Left ventricle myocardium inferior (tissue), 1 donor: ENCODE results near the gene TRAF3IP1. TPM values are rescaled to one million over a fixed set of nuclear protein-coding genes. Genes with fewer than 3 reads are reported as not detected.

Source experiments
- DNase-seq: peaks from one replicate; pipeline ENCODE4 v3.0.0-alpha.2; 2020
- H3K27ac ChIP-seq: fragments of 200-600 bp; replicated peaks from 2 replicates; pipeline ENCODE4 v1.8.0; 2021
- H3K27me3 ChIP-seq: fragments of 200-600 bp; 2 replicates; pipeline ENCODE4 v1.8.0; 2021; ENCODE audit warnings: low read depth
- H3K36me3 ChIP-seq: fragments of 200-600 bp; 2 replicates; pipeline ENCODE4 v1.8.0; 2021
- H3K4me1 ChIP-seq: fragments of 200-600 bp; 2 replicates; pipeline ENCODE4 v1.8.0; 2021
- H3K4me3 ChIP-seq: fragments of 200-600 bp; 2 replicates; pipeline ENCODE4 v1.8.0; 2021; ENCODE audit warnings: mild to moderate bottlenecking, moderate library complexity
- H3K9me3 ChIP-seq: fragments of 200-600 bp; replicated peaks from 2 replicates; pipeline ENCODE4 v1.8.0; 2021
- CTCF ChIP-seq: fragments of 200-600 bp; IDR thresholded peaks from 2 replicates; pipeline ENCODE4 v1.8.0; 2021; ENCODE audit warnings: antibody characterized with exemption, mild to moderate bottlenecking, borderline replicate concordance
- intact Hi-C: fragments of 100-400 bp; cut with micrococcal nuclease; formaldehyde crosslinking; loops from one replicate; pipeline ENCODE4 v1.11.0; 2022
- total RNA-seq: library from RNA; stranded (reverse); fragmentation: NEBNext Ultra II Directional; extraction: Animal tissue kit (Norgen Biotek cat#: 25700); gene quantifications from one replicate; pipeline ENCODE4 v1.2.1, GENCODE V29; 2021
- donor health status: DM: no; HTN: yes; CAD: no; lungs with severe emphysema.

The TRAF3IP1 gene
- total RNA-seq, 1 donor from 2014 or later = 14.6 TPM

GRCh38 chr2:238421695-238422035 lies 101.3 kb downstream of the TRAF3IP1 start:
- no peak for DNase-seq
- H3K4me1 ChIP-seq = peaks cover 49% of the 10 kb centered on the region
- H3K9me3 ChIP-seq = no peaks in the 10 kb centered on the region
- intact Hi-C loops = no loop called here
- no peaks in the 10 kb centered on the region for H3K36me3 ChIP-seq
- peak overlapping the region; percentile 61 for H3K27ac ChIP-seq
- H3K4me3 ChIP-seq = no peak overlapping the region
- peaks cover 75% of the 10 kb centered on the region for H3K27me3 ChIP-seq
- no peak for TF ChIP-seq CTCF

- intact Hi-C loops = no loop called here
These were observed 102.0 kb downstream of the TRAF3IP1 start for GRCh38 chr2:238422285-238422684.

GRCh38 chr2:238422940-238423339 lies 102.6 kb downstream of the TRAF3IP1 start:
- no peak overlapping the region for H3K4me3 ChIP-seq
- no peaks in the 10 kb centered on the region for H3K9me3 ChIP-seq
- H3K27ac ChIP-seq = no peak overlapping the region
- no peak for TF ChIP-seq CTCF
- DNase-seq = no peak
- H3K36me3 ChIP-seq = no peaks in the 10 kb centered on the region
- H3K27me3 ChIP-seq = peaks cover 65% of the 10 kb centered on the region
- H3K4me1 ChIP-seq = peaks cover 62% of the 10 kb centered on the region
- intact Hi-C loops = no loop called here

More at GRCh38 chr2:238422285-238422684, 102.0 kb downstream of the TRAF3IP1 start:
- no peaks in the 10 kb centered on the region for H3K9me3 ChIP-seq
- H3K27ac ChIP-seq = no peak overlapping the region
- no peaks in the 10 kb centered on the region for H3K36me3 ChIP-seq
- H3K27me3 ChIP-seq = peaks cover 69% of the 10 kb centered on the region
- TF ChIP-seq CTCF = no peak
- peaks cover 56% of the 10 kb centered on the region for H3K4me1 ChIP-seq
- no peak for DNase-seq
- no peak overlapping the region for H3K4me3 ChIP-seq

GRCh38 chr2:238423561-238424312 lies 103.4 kb downstream of the TRAF3IP1 start:
- H3K27ac ChIP-seq = no peak overlapping the region
- H3K4me3 ChIP-seq = no peak overlapping the region
- intact Hi-C loops = no loop called here
- TF ChIP-seq CTCF = no peak
- no peak for DNase-seq
- peaks cover 70% of the 10 kb centered on the region for H3K4me1 ChIP-seq
- no peaks in the 10 kb centered on the region for H3K9me3 ChIP-seq
- peaks cover 59% of the 10 kb centered on the region for H3K27me3 ChIP-seq
- H3K36me3 ChIP-seq = no peaks in the 10 kb centered on the region

- no peak overlapping the region for H3K4me3 ChIP-seq
- H3K9me3 ChIP-seq = no peaks in the 10 kb centered on the region
- H3K27ac ChIP-seq = no peak overlapping the region
- H3K27me3 ChIP-seq = peaks cover 56% of the 10 kb centered on the region
- intact Hi-C loops = no loop called here
- H3K36me3 ChIP-seq = no peaks in the 10 kb centered on the region
- no peak for DNase-seq
- no peak for TF ChIP-seq CTCF
- H3K4me1 ChIP-seq = peaks cover 71% of the 10 kb centered on the region
These were observed 104.0 kb downstream of the TRAF3IP1 start for GRCh38 chr2:238424313-238424700.
